HT-29 (cell line): ENCODE data around the gene PHPT1. TPM values are rescaled to one million over a fixed set of nuclear protein-coding genes. Genes with fewer than 3 reads are reported as not detected.
"Not testable (repeated sequence)": the region's sequence is repeated elsewhere in the genome, so short reads cannot be mapped to it uniquely, and the experiment has no call there.

ENCODE experiments used
- DNase-seq: peaks from one replicate; pipeline ENCODE4 v3.0.0-alpha.2; 2015; ENCODE audit warnings: low spot score
- total RNA-seq: library from RNA; depleted of rRNA; stranded (reverse); fragments of >200 nt; shearing (Covaris generic); gene quantifications from 2 replicates; pipeline ENCODE4 v1.2.3, GENCODE V29; 2014

Gene PHPT1
- total RNA-seq, 1 experiment from 2014 or later: 230 TPM

DNA sequence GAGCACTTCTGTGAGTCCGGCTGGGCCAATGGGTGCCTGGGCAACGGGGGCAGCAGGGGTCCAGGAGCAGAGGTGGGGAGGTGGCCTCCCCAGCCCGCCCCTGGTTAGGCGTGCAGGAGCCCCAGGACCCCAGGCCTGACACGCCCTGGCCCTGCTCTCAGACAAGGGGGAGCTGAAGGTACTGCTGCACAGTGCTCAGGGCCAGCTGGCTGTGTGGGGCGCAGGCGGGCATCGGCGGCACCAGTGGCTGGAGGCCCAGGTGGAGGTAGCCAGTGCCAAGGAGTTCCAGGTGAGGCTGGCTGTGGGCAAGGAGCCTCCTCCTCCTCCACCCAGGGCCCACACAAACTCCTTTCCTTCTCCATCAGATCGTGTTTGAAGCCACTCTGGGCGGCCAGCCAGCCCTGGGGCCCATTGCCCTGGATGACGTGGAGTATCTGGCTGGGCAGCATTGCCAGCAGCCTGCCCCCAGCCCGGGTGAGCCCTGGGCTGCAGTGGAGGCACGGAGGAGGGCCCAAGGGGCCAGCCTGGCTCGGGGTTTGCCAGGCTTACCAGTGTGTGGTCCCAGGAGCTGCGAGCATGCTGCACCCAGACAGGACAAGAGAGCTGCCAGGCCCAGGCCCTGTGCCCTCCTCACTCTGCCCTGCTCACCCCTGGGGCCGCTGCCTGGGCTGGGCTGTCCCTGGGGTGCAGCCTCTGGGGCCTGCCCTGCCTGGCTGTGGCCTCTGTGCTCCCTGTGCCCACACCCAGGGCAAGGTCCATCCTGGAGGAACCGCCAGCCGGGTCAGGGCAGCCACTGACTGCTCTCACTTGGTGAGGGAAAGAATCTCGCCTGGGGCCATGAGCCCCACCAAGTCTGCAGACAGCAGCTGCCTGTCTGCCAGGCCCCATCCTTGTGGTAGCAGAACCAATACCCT lies 9.9 kb downstream of the PHPT1 start:
- peak; percentile 82 for DNase-seq

DNA sequence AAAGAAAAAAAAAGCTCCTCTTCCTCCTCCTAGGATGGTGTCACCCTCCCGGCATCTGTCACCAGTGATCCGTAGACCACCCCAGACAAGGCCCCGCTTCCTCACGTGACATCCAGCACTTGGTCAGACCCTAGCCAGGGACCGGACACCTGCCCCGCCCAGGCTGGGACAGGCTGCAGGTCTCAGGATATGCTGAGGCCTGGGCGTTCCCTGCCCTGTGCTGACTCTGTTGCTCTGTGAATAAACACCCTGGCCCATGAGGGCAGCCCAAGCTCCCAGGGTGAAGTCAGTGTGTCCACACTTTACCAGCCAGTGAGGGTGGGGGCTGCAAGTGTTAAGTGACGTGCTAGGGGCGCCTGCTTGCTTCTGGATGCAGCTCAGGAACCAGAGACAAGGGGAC lies 11.3 kb downstream of the PHPT1 start:
- no peak for DNase-seq

DNA sequence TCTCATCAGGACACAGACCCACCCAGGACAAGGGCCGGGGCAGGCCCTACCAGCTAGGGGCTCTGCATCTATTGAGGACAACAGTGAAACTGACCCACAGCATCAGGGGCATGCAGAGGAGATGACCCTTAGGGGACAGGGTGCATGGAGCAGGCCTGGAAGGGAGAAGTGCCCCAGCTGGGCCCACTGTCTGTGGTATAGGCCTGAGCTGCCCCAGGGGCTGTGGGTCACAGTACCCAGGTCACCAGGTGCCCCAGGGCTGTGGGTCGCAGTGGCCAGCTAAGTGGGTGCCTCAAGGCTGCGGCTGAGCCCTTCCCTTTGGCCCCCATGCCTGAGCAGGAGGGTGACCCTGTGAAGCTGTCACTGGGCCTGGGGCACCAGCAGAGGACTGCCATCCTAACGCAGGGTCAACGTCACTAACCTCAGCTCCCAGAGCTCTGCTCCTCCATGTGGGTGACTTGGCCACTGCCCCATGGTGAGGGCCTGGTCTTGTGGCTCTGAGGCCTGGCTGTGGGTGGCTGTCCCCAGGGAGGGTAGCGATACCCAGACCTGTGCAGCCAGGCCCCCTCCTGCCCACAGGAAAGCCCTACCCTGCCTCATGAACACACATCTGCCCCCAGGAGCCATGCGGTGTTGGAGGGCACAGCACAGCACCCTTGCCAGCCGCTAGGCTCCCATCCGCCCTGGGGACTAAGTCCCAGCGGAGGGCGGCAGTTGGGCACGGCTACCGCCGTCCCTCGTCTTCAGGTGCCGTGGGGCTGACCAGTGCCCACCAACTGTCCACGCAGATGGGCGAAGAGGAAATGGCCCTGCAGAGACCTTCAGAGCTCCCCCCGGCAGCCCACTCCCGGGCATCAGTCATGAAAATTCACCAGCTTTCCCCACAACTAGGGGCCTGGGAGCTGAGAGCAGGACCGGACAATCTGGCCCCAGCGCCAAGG lies 12.0 kb downstream of the PHPT1 start:
- no peak for DNase-seq

DNA sequence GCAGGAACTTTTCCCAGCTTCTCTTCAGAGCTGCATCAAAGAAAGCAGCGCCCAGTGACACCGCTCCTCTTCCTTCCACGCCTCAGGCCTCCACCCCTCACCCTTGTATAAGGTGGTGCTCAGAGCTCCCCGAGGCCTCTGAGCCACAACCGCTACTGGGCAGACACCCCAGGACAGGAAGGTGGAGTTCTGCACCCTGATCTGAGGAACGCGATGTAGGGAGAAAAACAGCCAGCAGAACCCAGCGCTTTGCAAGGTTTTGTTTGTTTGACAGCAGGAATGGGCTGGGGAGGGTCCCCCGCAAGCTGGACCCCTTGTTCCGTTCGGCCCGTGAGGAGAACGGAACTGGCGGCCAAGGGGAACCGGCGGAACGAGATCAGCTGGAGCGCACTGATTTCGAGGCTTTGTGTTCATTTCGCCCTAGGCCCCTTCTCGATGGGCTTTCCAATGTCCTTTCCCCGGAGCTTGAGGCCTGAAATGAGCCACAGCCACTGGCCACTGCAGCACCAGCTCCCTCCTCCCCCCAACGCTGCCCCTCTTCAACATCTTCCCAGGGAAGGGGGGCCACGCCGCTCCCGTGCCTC lies 12.8 kb downstream of the PHPT1 start:
- no peak for DNase-seq

GRCh38 chr9:136862849-136863622 lies 13.8 kb downstream of the PHPT1 start:
- DNase-seq: no peak

DNA sequence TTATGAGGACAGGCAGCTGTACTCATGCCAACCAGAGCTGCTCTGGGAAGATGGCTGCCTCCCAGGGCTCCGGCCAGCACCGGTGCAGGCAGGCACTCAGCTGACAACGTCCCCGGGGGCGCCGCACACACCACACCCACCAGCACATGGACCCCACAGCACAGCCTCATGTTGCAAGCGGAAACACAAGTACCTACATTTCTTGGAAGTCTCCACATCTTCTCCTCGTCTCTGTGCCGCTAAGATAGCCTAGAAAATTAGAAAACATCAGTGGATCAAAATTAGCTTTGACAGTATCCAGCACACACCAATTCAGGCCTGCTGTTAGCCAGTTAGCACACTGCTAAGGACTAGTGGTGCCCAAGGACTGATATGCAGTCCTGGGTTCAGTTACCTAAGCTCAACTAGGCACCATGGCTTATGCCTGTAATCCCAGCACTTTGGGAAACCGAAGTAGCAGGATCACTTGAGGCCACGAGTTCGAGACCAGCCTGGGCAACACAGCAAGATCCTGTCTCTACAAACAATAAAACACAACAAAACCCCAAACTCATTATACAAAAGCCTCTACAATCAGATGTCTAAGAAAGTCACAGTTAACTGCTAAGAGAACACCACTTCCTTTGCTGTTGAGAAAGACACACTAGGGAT lies 14.5 kb downstream of the PHPT1 start:
- DNase-seq: no peak

- DNase-seq: no peak
These were observed 16.0 kb downstream of the PHPT1 start for GRCh38 chr9:136865041-136865767.

- no peak for DNase-seq
These were observed 16.5 kb downstream of the PHPT1 start for GRCh38 chr9:136865768-136866103.

GRCh38 chr9:136866898-136867421 lies 17.8 kb downstream of the PHPT1 start:
- DNase-seq: not testable (repeated sequence)

DNA sequence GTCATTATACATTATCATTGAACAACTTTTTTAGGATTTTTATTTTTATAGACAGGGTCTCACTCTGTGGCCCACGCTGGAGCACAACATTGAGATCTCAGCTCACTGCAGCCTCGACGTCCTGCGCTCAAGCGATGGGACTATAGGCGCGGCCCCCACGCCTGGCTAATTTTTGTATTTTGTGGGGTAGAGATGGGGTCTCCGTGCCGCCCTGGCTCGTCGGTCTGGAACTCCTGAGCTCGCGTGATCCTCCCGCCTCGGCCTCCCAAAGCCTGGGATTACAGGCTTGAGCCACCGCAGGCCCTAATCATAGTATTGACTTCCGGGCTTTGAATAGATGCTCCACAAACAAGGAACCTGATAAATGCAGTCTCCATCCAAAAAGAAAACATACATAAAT lies 18.3 kb downstream of the PHPT1 start:
- no peak for DNase-seq

- DNase-seq: no peak
These were observed 18.7 kb downstream of the PHPT1 start for GRCh38 chr9:136867917-136868316.

- no peak for DNase-seq
These were observed 19.4 kb downstream of the PHPT1 start for GRCh38 chr9:136868644-136869043.

DNA sequence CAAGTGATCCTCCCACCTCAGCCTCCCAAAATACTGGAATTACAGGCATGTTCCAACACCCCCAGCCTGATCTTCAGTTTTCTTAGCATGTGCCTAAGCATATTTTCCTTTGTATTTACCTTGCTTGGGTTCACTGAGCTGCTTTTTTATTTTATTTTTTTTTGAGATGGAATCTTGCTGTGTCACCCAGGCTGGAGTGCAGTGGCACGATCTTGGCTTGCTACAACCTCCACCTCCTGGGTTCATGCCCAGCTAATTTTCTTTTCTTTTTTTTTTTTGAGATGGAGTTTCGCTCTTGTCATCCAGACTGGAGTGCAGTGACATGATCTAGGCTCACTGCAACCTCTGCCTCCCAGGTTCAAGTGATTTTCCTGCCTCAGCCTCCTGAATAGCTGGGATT lies 20.4 kb downstream of the PHPT1 start:
- not testable (repeated sequence) for DNase-seq

- DNase-seq: no peak
These were observed 25.9 kb downstream of the PHPT1 start for GRCh38 chr9:136875155-136875554.

DNA sequence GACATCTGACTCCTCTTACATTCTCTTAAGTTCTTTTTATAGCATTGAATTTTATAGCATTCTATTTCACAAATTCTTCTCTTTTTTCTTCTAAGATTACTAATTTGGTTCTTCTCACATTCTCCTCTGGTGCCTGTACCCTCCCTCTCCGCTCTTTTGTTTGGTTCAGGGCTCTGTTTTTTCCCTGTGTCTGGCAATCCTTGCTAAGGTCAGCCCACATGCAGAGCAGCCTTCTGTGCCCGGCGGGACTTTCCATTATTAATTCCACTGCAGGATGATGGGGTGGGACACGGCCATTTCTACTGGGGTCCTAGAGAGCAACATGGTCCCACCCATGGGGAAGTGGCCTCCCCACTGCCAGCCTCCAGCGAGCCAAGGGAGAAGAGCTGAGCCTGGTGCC lies 27.3 kb downstream of the PHPT1 start:
- DNase-seq: no peak

DNA sequence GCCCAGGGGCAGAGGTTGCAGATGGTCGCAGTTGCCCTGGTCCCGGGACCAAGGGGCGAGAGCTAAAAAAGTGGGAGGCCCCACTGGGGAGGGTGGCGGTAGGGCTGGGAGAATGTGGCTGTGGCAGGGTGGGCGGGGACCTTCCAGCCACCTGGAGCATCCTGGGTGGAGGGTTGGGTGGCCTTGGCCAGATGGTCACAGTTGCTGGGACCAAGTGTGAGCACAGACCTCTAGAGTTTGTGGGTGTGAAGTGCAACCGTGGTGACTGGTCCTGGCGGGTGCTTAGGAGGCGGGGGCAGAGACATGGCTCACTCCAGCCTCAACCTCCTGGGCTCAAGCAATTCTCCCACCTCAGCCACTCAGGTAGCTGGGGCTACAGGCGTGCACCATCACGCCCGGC lies 31.4 kb downstream of the PHPT1 start:
- DNase-seq: no peak

- no peak for DNase-seq
These were observed 32.5 kb downstream of the PHPT1 start for GRCh38 chr9:136881691-136882108.

DNA sequence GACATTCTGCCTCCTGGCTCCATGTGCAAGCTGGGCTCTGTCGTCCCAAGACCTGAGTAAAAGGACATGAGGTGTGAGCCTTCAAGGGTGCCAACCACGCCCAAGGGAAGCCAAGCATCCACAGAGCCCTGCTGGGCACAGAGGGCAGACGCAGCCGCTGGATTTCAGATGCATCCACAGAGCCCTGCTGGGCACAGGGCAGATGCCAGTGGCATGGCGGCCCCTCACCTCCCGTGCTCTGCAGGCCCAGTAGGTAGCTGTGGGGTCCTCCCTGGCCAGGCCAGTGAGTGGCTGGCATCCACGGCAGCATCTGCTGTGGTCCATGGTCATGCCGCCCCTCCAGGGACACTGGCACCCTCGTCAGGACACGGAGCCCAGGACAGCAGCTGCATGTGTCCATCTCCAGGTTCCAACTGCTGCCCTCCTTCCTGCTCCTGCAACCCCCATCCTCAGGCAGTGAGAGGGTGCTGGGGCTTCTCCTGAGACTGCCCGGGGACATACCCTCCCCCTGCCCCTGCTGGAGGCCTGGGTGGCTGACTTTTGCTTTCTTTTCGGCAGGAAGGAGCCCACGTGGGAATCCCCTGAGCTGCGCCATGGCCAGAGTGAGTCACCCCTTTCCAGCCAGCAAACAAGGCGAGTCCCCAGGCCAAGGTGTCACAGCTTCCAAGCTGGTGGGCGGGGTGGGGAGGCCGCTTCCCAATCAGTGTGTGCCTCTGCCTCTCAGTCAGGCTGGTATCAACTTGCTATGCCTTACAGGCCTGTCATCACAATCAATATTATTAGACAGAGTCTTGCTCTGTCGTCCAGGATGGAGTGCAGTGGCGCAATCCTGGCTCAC lies 33.1 kb downstream of the PHPT1 start:
- DNase-seq: peak; percentile 72

- DNase-seq: not testable (repeated sequence)
These were observed 33.7 kb downstream of the PHPT1 start for GRCh38 chr9:136882947-136883283.
